Neural cell (in vitro differentiated cells): Measurements from ENCODE around the gene NDUFAF3.

Source experiments
- EZH2 ChIP-seq: fragments of 200-600, 300-800 bp; shearing (Covaris generic), sonication (generic); IDR thresholded peaks from 2 replicates; pipeline ENCODE4 v1.6.1; 2014; ENCODE audit warnings: antibody characterized with exemption, low read length, borderline replicate concordance, mild to moderate bottlenecking; ENCODE audit not compliant: insufficient read depth, poor library complexity, severe bottlenecking
- TF ChIP-seq, protein P1 (sequence below): fragments of 450-650 bp; IDR thresholded peaks from 2 replicates; pipeline ENCODE4 v1.5.1; 2014; ENCODE audit warnings: antibody characterized with exemption, mild to moderate bottlenecking, moderate library complexity; ENCODE audit not compliant: poor library complexity, severe bottlenecking

DNA sequence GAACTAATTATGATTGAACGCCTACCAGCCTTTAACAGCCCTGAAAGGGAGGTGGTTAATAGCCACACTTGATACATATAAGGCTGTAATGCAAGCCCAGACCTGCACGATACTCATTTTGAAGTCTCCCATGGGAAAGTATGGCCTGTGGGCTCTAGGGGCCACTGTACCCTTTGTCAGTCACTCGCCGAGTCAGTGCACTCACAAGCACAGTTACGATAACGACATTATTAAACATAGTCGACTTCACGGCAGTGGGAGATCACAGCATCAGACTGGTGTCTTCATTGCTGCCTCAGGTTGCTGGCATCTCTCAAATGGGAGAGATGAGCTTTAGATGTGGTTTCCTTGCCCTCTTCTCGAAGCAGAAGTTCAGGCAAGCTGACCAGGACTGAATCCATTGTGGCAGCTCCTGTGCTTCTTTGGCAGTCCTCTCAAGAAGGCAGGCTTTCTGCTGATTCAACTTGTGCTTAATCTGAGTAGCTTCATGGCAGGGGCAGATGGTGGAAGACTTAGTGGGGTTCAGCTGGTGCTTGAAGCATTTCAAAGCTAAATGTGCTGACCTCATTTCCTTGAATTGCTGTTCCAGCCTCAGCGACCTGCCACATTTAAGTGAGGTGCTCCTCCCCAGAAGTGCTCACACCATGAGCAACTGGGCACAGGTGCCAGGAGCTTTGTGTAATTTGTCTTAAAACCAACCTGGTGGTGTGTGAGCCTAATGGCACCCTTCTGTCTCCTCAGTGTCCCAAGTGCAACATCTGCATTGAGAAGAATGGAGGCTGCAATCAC lies 47.7 kb upstream of the NDUFAF3 start:
- TF ChIP-seq, protein P1, sequence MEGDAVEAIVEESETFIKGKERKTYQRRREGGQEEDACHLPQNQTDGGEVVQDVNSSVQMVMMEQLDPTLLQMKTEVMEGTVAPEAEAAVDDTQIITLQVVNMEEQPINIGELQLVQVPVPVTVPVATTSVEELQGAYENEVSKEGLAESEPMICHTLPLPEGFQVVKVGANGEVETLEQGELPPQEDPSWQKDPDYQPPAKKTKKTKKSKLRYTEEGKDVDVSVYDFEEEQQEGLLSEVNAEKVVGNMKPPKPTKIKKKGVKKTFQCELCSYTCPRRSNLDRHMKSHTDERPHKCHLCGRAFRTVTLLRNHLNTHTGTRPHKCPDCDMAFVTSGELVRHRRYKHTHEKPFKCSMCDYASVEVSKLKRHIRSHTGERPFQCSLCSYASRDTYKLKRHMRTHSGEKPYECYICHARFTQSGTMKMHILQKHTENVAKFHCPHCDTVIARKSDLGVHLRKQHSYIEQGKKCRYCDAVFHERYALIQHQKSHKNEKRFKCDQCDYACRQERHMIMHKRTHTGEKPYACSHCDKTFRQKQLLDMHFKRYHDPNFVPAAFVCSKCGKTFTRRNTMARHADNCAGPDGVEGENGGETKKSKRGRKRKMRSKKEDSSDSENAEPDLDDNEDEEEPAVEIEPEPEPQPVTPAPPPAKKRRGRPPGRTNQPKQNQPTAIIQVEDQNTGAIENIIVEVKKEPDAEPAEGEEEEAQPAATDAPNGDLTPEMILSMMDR, result no peak
- TF ChIP-seq EZH2, result no peak
